Osteoblast (primary cell): ENCODE results near the gene PRDM9. TPM values are rescaled to one million over a fixed set of nuclear protein-coding genes. Genes with fewer than 3 reads are reported as not detected.
"Not testable (repeated sequence)": the region's sequence is repeated elsewhere in the genome, so short reads cannot be mapped to it uniquely, and the experiment has no call there.

Experiments used
- DNase-seq: peaks from one replicate; pipeline ENCODE4 v3.0.0; 2011; ENCODE audit warnings: low spot score, mixed read lengths; ENCODE audit not compliant: insufficient read length; ENCODE audit errors: missing footprints
- H2AFZ ChIP-seq: 2 replicates; pipeline ENCODE4 v1.6.0; 2011; ENCODE audit warnings: mild to moderate bottlenecking, low read length
- H3K27ac ChIP-seq: 2 replicates; pipeline ENCODE4 v1.5.1; 2011; ENCODE audit warnings: mild to moderate bottlenecking, low read depth, low read length, moderate library complexity
- H3K27me3 ChIP-seq: 2 replicates; pipeline ENCODE4 v1.6.0; 2012; ENCODE audit warnings: mild to moderate bottlenecking, control low read depth, inconsistent platforms, low read length, moderate library complexity; ENCODE audit not compliant: insufficient read depth
- H3K36me3 ChIP-seq: 2 replicates; pipeline ENCODE4 v1.5.1; 2011; ENCODE audit warnings: mild to moderate bottlenecking, low read length, control low read depth, moderate library complexity; ENCODE audit not compliant: insufficient read depth
- H3K4me1 ChIP-seq: 2 replicates; pipeline ENCODE4 v1.5.1; 2011; ENCODE audit warnings: mild to moderate bottlenecking, low read length, control low read depth, moderate library complexity; ENCODE audit not compliant: insufficient read depth
- H3K4me2 ChIP-seq: 2 replicates; pipeline ENCODE4 v1.6.0; 2011; ENCODE audit warnings: mild to moderate bottlenecking, low read length; ENCODE audit not compliant: insufficient read depth
- H3K4me3 ChIP-seq: fragments of 200-600 bp; sonication (generic); 3 replicates; pipeline ENCODE4 v1.5.1; 2012; ENCODE audit warnings: mild to moderate bottlenecking, low read length, inconsistent platforms; ENCODE audit not compliant: insufficient read depth
- H3K79me2 ChIP-seq: 2 replicates; pipeline ENCODE4 v1.6.0; 2012; ENCODE audit warnings: mild to moderate bottlenecking, low read length, control low read depth, inconsistent platforms; ENCODE audit not compliant: insufficient read depth
- H3K9me3 ChIP-seq: 2 replicates; pipeline ENCODE4 v1.5.1; 2011; ENCODE audit warnings: low read depth, low read length, control low read depth
- H4K20me1 ChIP-seq: 2 replicates; pipeline ENCODE4 v1.6.0; 2012; ENCODE audit warnings: mild to moderate bottlenecking, low read length, control low read depth; ENCODE audit not compliant: insufficient read depth
- total RNA-seq: library from RNA; depleted of rRNA; stranded (reverse); fragments of >200 nt; gene quantifications from 2 replicates; pipeline ENCODE4 v1.2.3, GENCODE V29; 2012
- TF ChIP-seq, protein P1 (sequence below): IDR thresholded peaks from 2 replicates; pipeline ENCODE4 v1.5.1; 2011; ENCODE audit warnings: mild to moderate bottlenecking, low read depth, low read length, moderate library complexity; ENCODE audit errors: extremely low read depth

PRDM9 gene
- total RNA-seq, 1 donor, result not detected

DNA sequence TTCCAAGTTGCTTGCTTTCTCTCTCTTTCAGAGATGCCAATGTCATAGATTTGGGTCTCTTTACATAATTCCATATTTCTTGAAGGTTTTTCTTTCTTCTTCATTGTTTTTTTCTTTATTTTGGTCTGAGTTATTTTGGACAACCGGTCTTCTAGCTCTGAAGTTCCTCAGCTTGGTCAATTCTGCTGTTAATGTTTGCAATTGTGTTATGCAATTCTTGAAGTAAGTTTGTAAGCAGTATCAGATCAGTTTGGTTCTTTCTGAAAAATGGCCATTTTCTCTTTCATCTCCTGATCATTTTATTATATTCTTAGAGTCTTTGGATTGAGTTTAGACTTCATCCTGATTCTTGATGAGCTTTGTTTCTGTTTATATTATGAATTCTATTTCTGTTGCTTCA, 16.4 kb upstream of the PRDM9 start:
- H3K9me3 ChIP-seq, result peaks cover 3% of the 10 kb centered on the region
- H3K79me2 ChIP-seq, result no peaks in the 10 kb centered on the region
- no peak overlapping the region for H2AFZ ChIP-seq
- no peak overlapping the region for H3K27ac ChIP-seq
- H4K20me1 ChIP-seq, result no peaks in the 10 kb centered on the region
- no peaks in the 10 kb centered on the region for H3K4me1 ChIP-seq
- TF ChIP-seq, protein P1, sequence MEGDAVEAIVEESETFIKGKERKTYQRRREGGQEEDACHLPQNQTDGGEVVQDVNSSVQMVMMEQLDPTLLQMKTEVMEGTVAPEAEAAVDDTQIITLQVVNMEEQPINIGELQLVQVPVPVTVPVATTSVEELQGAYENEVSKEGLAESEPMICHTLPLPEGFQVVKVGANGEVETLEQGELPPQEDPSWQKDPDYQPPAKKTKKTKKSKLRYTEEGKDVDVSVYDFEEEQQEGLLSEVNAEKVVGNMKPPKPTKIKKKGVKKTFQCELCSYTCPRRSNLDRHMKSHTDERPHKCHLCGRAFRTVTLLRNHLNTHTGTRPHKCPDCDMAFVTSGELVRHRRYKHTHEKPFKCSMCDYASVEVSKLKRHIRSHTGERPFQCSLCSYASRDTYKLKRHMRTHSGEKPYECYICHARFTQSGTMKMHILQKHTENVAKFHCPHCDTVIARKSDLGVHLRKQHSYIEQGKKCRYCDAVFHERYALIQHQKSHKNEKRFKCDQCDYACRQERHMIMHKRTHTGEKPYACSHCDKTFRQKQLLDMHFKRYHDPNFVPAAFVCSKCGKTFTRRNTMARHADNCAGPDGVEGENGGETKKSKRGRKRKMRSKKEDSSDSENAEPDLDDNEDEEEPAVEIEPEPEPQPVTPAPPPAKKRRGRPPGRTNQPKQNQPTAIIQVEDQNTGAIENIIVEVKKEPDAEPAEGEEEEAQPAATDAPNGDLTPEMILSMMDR, result no peak
- no peaks in the 10 kb centered on the region for H3K27me3 ChIP-seq
- DNase-seq, result no peak
- H3K4me2 ChIP-seq, result no peak overlapping the region
- H3K4me3 ChIP-seq, result no peak overlapping the region
- H3K36me3 ChIP-seq, result no peaks in the 10 kb centered on the region

DNA sequence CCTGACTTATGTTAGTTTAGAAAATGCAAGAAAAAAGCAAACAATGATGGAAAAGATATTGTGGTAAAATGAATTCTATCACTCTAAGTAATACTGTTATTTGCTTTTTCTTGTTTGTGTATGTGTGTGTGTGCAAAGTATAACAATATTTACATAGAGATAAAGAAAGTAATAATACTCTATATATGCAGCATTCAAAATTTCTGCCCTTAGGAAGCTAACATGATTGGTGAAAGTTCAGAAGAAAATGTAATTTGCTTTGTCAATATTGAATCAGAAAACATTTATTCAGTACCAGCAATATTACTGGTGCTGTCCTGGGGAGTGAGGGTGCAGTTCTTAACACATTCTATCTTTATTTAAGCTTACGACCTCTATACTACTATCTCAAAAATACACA, 12.9 kb upstream of the PRDM9 start:
- no peak overlapping the region for H3K27ac ChIP-seq
- H3K4me2 ChIP-seq, result no peak overlapping the region
- H3K9me3 ChIP-seq, result peaks cover 3% of the 10 kb centered on the region
- DNase-seq, result no peak
- H3K79me2 ChIP-seq, result no peaks in the 10 kb centered on the region
- TF ChIP-seq, protein P1, result no peak
- H3K27me3 ChIP-seq, result no peaks in the 10 kb centered on the region
- H3K4me1 ChIP-seq, result no peaks in the 10 kb centered on the region
- H3K36me3 ChIP-seq, result no peaks in the 10 kb centered on the region
- no peak overlapping the region for H3K4me3 ChIP-seq
- no peaks in the 10 kb centered on the region for H4K20me1 ChIP-seq
- no peak overlapping the region for H2AFZ ChIP-seq

DNA sequence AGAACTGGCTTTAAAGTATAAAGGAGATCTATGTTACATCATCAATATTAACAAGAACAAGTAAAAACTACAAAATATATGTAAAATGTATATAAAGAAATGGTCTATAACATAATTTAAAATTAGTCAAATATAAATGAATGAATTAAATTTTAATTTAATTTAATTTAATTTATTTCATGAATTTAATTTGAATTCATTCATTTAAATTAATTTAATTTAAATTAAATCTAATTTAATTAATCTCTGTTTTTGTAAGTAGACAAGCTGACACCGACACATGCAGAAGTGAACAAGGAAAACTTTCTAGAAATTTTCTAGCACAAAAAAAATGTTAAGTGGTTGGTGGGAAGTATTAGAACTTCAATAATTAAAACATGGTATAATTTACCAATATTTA, 10.8 kb upstream of the PRDM9 start:
- H4K20me1 ChIP-seq, result no peaks in the 10 kb centered on the region
- peaks cover 2% of the 10 kb centered on the region for H3K9me3 ChIP-seq
- no peaks in the 10 kb centered on the region for H3K4me1 ChIP-seq
- no peak overlapping the region for H3K4me2 ChIP-seq
- no peak overlapping the region for H3K4me3 ChIP-seq
- no peaks in the 10 kb centered on the region for H3K36me3 ChIP-seq
- H3K79me2 ChIP-seq, result no peaks in the 10 kb centered on the region
- H3K27ac ChIP-seq, result no peak overlapping the region
- no peaks in the 10 kb centered on the region for H3K27me3 ChIP-seq
- TF ChIP-seq, protein P1, result no peak
- no peak for DNase-seq
- H2AFZ ChIP-seq, result no peak overlapping the region

DNA sequence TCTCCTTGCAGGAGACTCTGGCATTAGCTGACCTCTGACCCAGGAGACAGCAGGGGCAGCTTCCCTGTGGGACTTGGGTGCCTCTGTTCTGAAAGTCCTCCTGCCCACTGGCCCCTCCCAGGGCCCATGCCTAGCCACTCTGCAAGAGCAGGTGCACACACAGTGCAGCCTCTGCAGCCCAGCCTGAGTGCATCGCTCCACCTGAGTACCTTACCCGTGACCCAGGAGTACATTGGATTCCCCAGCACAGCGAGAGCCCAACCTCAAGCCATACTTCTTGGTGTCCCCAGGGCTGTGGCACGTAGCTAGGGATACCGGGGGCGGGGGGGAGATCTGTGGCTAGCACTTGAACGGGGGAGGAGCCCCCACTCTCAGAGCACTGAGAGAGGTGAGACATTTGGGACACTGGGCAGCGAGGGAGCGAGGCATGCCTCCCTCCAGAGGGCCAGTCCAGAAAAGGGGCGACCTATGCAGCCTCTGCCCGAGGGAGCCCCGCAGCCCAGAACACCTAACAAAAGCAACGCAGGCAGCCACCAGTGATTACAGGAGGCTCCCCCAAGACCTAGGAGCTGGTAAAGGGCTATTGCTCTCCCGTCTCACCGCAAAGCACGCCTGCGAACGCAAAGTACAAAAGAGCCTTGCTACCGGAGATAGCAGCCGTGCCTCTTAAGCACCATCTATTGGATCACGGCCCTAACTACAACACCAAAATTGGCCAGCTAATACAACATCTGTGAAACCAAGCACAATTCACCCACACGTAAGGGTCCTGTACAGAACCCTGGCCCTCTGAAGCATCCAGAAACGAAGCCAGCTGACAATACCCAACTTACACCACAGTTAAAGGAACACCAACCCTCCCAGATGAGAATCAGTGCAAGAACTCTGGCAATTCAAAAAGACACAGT, 826 bp upstream of the PRDM9 start:
- no peak for DNase-seq
- TF ChIP-seq, protein P1, result no peak
- Histone ChIP-seq H3K4me1 (no peaks in the 10 kb centered on the region), H3K9me3 (no peaks in the 10 kb centered on the region), H3K4me3 (no peak overlapping the region), H4K20me1 (no peaks in the 10 kb centered on the region), H3K79me2 (no peaks in the 10 kb centered on the region), H3K27me3 (no peaks in the 10 kb centered on the region), H2AFZ (no peak overlapping the region), H3K27ac (no peak overlapping the region), H3K4me2 (no peak overlapping the region), H3K36me3 (no peaks in the 10 kb centered on the region)

DNA sequence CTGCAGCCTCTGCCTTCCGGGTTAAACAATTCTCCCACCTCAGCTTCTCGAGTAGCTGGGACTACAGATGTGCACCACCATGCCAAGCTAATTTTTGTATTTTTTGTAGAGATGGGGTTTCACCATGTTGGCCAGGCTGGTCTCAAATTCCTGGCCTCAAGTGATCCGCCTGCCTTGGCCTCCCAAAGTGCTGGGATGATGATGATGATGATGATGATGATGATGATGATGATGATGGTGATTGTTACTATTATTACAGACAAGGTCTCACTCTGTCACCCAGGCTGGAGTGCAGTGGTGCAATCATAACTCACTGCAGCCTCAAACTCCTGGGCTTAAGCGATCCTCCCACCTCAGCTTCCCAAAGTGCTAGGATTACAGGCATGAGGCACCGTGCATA, 3.0 kb downstream of the PRDM9 start:
- not testable (repeated sequence) for H3K27me3 ChIP-seq, H3K79me2 ChIP-seq, H3K4me3 ChIP-seq, DNase-seq, H4K20me1 ChIP-seq, H3K36me3 ChIP-seq, H3K4me2 ChIP-seq, H3K27ac ChIP-seq, H2AFZ ChIP-seq, H3K4me1 ChIP-seq, H3K9me3 ChIP-seq
